Measurements from ENCODE around the gene UVRAG.
A peak's percentile ranks its signal among the peaks of the same experiment; 100 is the strongest.
"Not testable (repeated sequence)": the region's sequence is repeated elsewhere in the genome, so short reads cannot be mapped to it uniquely, and the experiment has no call there.

The UVRAG gene

DNA sequence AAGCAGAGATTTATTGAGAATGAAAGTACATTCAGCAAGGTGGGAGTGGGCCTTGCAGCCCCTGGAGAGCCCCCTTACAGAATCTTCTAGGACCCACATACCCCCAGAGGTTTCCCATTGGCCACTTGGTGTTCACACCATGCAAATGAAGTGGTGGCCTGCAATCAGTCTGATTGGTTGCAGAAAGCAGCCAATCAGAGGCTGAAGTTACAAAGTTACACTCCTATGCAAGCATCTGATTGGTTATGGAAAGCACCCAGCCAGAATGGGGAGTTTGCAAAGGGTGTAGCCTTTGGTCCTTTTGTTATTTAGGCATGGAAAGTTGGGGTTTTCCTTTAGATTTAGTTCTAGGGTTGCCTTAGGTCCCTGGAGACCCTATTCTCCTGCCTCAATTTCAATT is 34.9 kb downstream of the UVRAG start:
- Histone ChIP-seq H3K4me1 (peaks cover 9% of the 10 kb centered on the region), H3K4me3 (ENCODE audit: low read depth, low read length) (no peak overlapping the region), H3K9me3 (ENCODE audit: control insufficient read depth, low read length) (no peaks in the 10 kb centered on the region), H3K27ac (no peak overlapping the region), H3K4me2 (ENCODE audit: low read length) (no peak overlapping the region), H3K79me2 (peaks cover 8% of the 10 kb centered on the region), H3K27me3 (ENCODE audit: control insufficient read depth, insufficient read depth, low read length) (no peaks in the 10 kb centered on the region), H2AFZ (no peak overlapping the region), H3K9ac (no peak overlapping the region), H3K36me3 (ENCODE audit: control insufficient read depth, insufficient read depth, low read length) (no peaks in the 10 kb centered on the region)
- TF ChIP-seq, protein P1, sequence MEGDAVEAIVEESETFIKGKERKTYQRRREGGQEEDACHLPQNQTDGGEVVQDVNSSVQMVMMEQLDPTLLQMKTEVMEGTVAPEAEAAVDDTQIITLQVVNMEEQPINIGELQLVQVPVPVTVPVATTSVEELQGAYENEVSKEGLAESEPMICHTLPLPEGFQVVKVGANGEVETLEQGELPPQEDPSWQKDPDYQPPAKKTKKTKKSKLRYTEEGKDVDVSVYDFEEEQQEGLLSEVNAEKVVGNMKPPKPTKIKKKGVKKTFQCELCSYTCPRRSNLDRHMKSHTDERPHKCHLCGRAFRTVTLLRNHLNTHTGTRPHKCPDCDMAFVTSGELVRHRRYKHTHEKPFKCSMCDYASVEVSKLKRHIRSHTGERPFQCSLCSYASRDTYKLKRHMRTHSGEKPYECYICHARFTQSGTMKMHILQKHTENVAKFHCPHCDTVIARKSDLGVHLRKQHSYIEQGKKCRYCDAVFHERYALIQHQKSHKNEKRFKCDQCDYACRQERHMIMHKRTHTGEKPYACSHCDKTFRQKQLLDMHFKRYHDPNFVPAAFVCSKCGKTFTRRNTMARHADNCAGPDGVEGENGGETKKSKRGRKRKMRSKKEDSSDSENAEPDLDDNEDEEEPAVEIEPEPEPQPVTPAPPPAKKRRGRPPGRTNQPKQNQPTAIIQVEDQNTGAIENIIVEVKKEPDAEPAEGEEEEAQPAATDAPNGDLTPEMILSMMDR (IDR thresholded peaks at IDR 0.05): no peak

DNA sequence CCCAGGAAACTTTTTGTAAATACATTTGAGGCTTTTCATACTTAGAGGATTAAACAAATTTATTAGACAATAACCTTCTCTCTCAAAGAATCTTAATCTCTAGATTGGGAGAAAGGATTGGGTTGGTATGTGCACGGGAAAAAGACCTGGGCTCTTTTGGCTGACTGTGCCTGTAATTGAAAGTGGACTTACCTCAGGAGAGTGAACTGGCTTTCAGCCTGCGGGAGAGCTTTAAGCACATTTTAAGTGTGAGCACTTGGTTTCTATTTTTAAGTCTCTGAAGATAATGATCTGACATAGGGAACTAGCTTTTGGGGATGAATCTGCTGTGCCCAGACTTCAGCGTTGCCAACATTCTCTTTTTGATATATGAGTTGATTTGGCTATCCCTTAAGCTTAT is 35.8 kb downstream of the UVRAG start:
- no peak overlapping the region for H3K4me2 ChIP-seq (ENCODE audit: low read length)
- peak overlapping the region; percentile 60 for H3K27ac ChIP-seq
- TF ChIP-seq, protein P1 (IDR thresholded peaks at IDR 0.05): no peak
- peaks cover 5% of the 10 kb centered on the region for H3K79me2 ChIP-seq
- H3K9me3 ChIP-seq (ENCODE audit: control insufficient read depth, low read length): no peaks in the 10 kb centered on the region
- H3K4me1 ChIP-seq: peaks cover 9% of the 10 kb centered on the region
- no peak overlapping the region for H2AFZ ChIP-seq
- no peak overlapping the region for H3K9ac ChIP-seq
- no peaks in the 10 kb centered on the region for H3K27me3 ChIP-seq (ENCODE audit: control insufficient read depth, insufficient read depth, low read length)
- H3K36me3 ChIP-seq (ENCODE audit: control insufficient read depth, insufficient read depth, low read length): no peaks in the 10 kb centered on the region
- H3K4me3 ChIP-seq (ENCODE audit: low read depth, low read length): no peak overlapping the region

DNA sequence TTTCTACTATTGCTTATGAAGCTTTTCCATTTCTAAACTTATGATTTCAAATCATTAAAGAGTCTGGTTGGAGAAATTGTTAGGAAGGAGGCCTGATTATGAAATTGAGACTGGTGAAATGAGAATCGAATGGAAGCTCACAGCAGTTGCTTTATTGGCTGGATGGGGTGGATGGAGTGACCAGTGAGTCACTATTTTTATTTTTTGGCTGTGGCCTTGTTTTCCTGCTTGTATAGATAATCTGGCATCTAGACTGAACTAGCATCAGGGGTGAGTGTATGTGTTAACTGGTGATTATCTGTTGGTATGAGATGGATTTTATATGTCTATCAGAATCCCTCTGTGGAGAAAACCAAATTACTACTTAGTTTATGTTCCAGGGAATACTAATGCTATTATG is 36.2 kb downstream of the UVRAG start:
- Histone ChIP-seq H3K27me3 (ENCODE audit: control insufficient read depth, insufficient read depth, low read length) (no peaks in the 10 kb centered on the region), H3K27ac (peak overlapping the region; percentile 60), H3K79me2 (peaks cover 5% of the 10 kb centered on the region), H2AFZ (no peak overlapping the region), H3K4me3 (ENCODE audit: low read depth, low read length) (no peak overlapping the region), H3K9me3 (ENCODE audit: control insufficient read depth, low read length) (no peaks in the 10 kb centered on the region), H3K9ac (no peak overlapping the region), H3K36me3 (ENCODE audit: control insufficient read depth, insufficient read depth, low read length) (no peaks in the 10 kb centered on the region), H3K4me2 (ENCODE audit: low read length) (no peak overlapping the region), H3K4me1 (peaks cover 9% of the 10 kb centered on the region)
- TF ChIP-seq, protein P1 (IDR thresholded peaks at IDR 0.05): no peak

DNA sequence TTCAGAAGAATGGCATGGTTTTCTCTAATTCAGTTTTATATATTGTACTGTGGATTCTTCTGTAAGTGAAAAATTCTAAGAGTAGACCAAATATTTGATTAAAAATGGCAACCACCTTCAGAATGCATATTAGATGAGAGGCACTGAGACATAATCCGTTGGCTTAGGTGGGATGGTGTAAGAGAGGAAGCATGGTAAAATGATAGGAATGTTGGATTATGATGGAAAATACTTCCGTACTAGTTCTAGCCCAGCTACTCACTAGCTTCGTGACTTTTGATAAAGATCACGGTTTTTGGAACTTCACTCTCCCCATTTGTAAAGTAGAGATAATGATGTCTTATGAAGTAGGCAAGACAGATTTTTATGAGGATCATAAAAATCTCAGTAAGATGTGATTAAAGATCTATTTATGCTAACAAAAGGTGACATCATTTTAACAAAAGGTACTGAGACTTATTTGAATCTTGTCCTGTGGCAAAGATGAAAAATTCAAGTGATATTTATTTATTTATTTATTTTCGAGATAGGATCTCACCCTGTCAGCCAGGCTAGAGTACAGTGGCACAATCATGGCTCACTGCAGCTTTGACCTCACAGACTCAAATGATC is 37.5 kb downstream of the UVRAG start:
- TF ChIP-seq, protein P1 (IDR thresholded peaks at IDR 0.05): no peak
- H3K4me3 ChIP-seq (ENCODE audit: low read depth, low read length): no peak overlapping the region
- H3K27me3 ChIP-seq (ENCODE audit: control insufficient read depth, insufficient read depth, low read length): no peaks in the 10 kb centered on the region
- no peak overlapping the region for H3K9ac ChIP-seq
- H3K4me2 ChIP-seq (ENCODE audit: low read length): no peak overlapping the region
- H2AFZ ChIP-seq: no peak overlapping the region
- no peaks in the 10 kb centered on the region for H3K36me3 ChIP-seq (ENCODE audit: control insufficient read depth, insufficient read depth, low read length)
- no peaks in the 10 kb centered on the region for H3K9me3 ChIP-seq (ENCODE audit: control insufficient read depth, low read length)
- H3K79me2 ChIP-seq: peaks cover 5% of the 10 kb centered on the region
- no peak overlapping the region for H3K27ac ChIP-seq
- H3K4me1 ChIP-seq: peaks cover 9% of the 10 kb centered on the region

DNA sequence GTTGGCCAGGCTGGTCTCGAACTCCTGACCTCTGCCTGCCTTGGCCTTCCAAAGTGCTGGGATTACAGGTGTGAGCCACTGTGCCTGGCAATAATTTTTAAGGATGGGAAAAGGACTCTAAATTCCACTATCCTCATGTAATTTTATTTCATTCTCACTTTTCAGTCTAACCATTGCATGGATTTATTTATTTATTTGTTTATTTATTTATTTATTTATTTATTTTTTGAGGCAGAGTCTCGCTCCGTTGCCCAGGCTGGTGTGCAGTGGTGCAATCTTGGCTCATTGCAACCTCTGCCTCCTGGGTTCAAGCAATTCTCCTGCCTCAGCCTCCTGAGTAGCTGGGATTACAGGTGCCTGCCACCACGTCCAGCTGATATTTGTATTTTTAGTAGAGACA is 38.6 kb downstream of the UVRAG start:
- not testable (repeated sequence) for H3K4me3 ChIP-seq (ENCODE audit: low read depth, low read length); H3K9ac ChIP-seq; H3K4me2 ChIP-seq (ENCODE audit: low read length); H3K27me3 ChIP-seq (ENCODE audit: control insufficient read depth, insufficient read depth, low read length); H3K36me3 ChIP-seq (ENCODE audit: control insufficient read depth, insufficient read depth, low read length); H3K79me2 ChIP-seq; H3K9me3 ChIP-seq (ENCODE audit: control insufficient read depth, low read length); H3K27ac ChIP-seq; H2AFZ ChIP-seq; H3K4me1 ChIP-seq

Measured in parathyroid adenoma (tissue), 2 donors.